ENCODE results near the gene RAPGEF2.

GRCh38 chr4:159173886-159174285, 71.0 kb downstream of the RAPGEF2 start:
- no peak for TF ChIP-seq CTCF (IDR thresholded peaks at IDR 0.05 in 2 of 3, conservative IDR thresholded peaks at IDR 0.05 in 1 of 3; ENCODE audit: control insufficient read depth in 2 of 3, extremely low read depth in 1 of 3, insufficient read depth in 1 of 3, low read depth in 3 of 3, low read length in 3 of 3)
- no peak for TF ChIP-seq POLR2A (IDR thresholded peaks at IDR 0.05; ENCODE audit: low read depth, low read length)
- TF ChIP-seq NFIC (IDR thresholded peaks at IDR 0.05; ENCODE audit: low read depth, low read length): no peak
- no peak for TF ChIP-seq NR2C2 (IDR thresholded peaks at IDR 0.05; ENCODE audit: borderline replicate concordance, control insufficient read depth, insufficient read length, low read depth)
- no peak for TF ChIP-seq FOS (IDR thresholded peaks at IDR 0.05; ENCODE audit: borderline replicate concordance, extremely low read depth, insufficient read length)
- TF ChIP-seq, protein P1, sequence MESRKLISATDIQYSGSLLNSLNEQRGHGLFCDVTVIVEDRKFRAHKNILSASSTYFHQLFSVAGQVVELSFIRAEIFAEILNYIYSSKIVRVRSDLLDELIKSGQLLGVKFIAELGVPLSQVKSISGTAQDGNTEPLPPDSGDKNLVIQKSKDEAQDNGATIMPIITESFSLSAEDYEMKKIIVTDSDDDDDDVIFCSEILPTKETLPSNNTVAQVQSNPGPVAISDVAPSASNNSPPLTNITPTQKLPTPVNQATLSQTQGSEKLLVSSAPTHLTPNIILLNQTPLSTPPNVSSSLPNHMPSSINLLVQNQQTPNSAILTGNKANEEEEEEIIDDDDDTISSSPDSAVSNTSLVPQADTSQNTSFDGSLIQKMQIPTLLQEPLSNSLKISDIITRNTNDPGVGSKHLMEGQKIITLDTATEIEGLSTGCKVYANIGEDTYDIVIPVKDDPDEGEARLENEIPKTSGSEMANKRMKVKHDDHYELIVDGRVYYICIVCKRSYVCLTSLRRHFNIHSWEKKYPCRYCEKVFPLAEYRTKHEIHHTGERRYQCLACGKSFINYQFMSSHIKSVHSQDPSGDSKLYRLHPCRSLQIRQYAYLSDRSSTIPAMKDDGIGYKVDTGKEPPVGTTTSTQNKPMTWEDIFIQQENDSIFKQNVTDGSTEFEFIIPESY (IDR thresholded peaks at IDR 0.05): no peak
- TF ChIP-seq EP300 (IDR thresholded peaks at IDR 0.05; ENCODE audit: borderline replicate concordance in 1 of 2, control insufficient read depth in 1 of 2, low read depth in 2 of 2, low read length in 2 of 2): no peak
- TF ChIP-seq STAT1 (conservative IDR thresholded peaks at IDR 0.05): no peak
- no peak for TF ChIP-seq MXI1 (IDR thresholded peaks at IDR 0.05; ENCODE audit: low read depth, low read length)
- TF ChIP-seq, protein P2, sequence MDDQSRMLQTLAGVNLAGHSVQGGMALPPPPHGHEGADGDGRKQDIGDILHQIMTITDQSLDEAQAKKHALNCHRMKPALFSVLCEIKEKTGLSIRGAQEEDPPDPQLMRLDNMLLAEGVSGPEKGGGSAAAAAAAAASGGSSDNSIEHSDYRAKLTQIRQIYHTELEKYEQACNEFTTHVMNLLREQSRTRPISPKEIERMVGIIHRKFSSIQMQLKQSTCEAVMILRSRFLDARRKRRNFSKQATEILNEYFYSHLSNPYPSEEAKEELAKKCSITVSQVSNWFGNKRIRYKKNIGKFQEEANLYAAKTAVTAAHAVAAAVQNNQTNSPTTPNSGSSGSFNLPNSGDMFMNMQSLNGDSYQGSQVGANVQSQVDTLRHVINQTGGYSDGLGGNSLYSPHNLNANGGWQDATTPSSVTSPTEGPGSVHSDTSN (IDR thresholded peaks at IDR 0.05; ENCODE audit: insufficient replicate concordance, low read depth, low read length): no peak
- no peak for TF ChIP-seq SUZ12 (IDR thresholded peaks at IDR 0.05; ENCODE audit: unreplicated experiment)
- TF ChIP-seq E2F8 (IDR thresholded peaks at IDR 0.05; ENCODE audit: low read depth, partially characterized antibody): no peak
- TF ChIP-seq NR2C1 (IDR thresholded peaks at IDR 0.05): no peak
